CD8-positive, alpha-beta memory T cell (primary cell): Measurements from ENCODE around the gene MPP3. TPM values are rescaled to one million over a fixed set of nuclear protein-coding genes. Genes with fewer than 3 reads are reported as not detected.
"Not testable (repeated sequence)": the region's sequence is repeated elsewhere in the genome, so short reads cannot be mapped to it uniquely, and the experiment has no call there.

Experiments used
- CTCF ChIA-PET: fragments of 350-600 bp; sonication (Branson Sonifier 250); formaldehyde crosslinking; loops from one replicate; lab custom pipeline; 2021; ENCODE audit warnings: antibody characterized with exemption; lab: Charles Lee
- POLR2A ChIA-PET: fragments of 350-600 bp; sonication (Branson Sonifier 250); formaldehyde crosslinking; loops from one replicate; lab custom pipeline; 2021; ENCODE audit warnings: antibody characterized with exemption; lab: Charles Lee
- DNase-seq, 5 donors: peaks; one replicate each; pipeline versions ENCODE4 v3.0.0 to v3.0.0-alpha.2; 2020 to 2022; ENCODE audit warnings: mixed read lengths in 1 of 5
- H3K27ac ChIP-seq: one replicate; pipeline ENCODE4 v1.7.0; 2013; ENCODE audit warnings: low read depth, mild to moderate bottlenecking, low read length, moderate library complexity
- H3K27me3 ChIP-seq: 2 replicates; pipeline ENCODE4 v1.7.0; 2013; ENCODE audit warnings: low read length, mild to moderate bottlenecking; ENCODE audit not compliant: insufficient read depth, poor library complexity, severe bottlenecking
- H3K36me3 ChIP-seq: 2 replicates; pipeline ENCODE4 v1.7.0; 2013; ENCODE audit warnings: mild to moderate bottlenecking, low read length, moderate library complexity; ENCODE audit not compliant: insufficient read depth
- H3K4me1 ChIP-seq: 2 replicates; pipeline ENCODE4 v1.7.0; 2013; ENCODE audit warnings: mild to moderate bottlenecking, low read length, moderate library complexity; ENCODE audit not compliant: insufficient read depth
- H3K4me3 ChIP-seq: 2 replicates; pipeline ENCODE4 v1.7.0; 2013; ENCODE audit warnings: mild to moderate bottlenecking, low read length
- H3K9me3 ChIP-seq: 2 replicates; pipeline ENCODE4 v1.7.0; 2013; ENCODE audit warnings: mild to moderate bottlenecking, low read length
- H3K27ac Mint-ChIP-seq, 8 donors: one replicate each; pipeline ENCODE4 v1.8.0; 2020 to 2021; ENCODE audit warnings: mixed read lengths in 8 of 8, mild to moderate bottlenecking in 6 of 8, inconsistent platforms in 3 of 8, moderate library complexity in 3 of 8
- H3K27me3 Mint-ChIP-seq, 2 donors: one replicate each; pipeline ENCODE4 v1.8.0; 2020 to 2021; ENCODE audit warnings: mixed read lengths in 2 of 2, mild to moderate bottlenecking in 1 of 2, moderate library complexity in 1 of 2
- H3K36me3 Mint-ChIP-seq, 3 donors: one replicate each; pipeline ENCODE4 v1.8.0; 2020 to 2021; ENCODE audit warnings: mixed read lengths in 3 of 3, inconsistent platforms in 1 of 3, mild to moderate bottlenecking in 1 of 3
- H3K4me1 Mint-ChIP-seq, 3 donors: one replicate each; pipeline ENCODE4 v1.8.0; 2020 to 2021; ENCODE audit warnings: mixed read lengths in 3 of 3, inconsistent platforms in 1 of 3, mild to moderate bottlenecking in 1 of 3
- H3K4me3 Mint-ChIP-seq, 7 donors: one replicate each; pipeline ENCODE4 v1.8.0; 2020 to 2021; ENCODE audit warnings: mixed read lengths in 7 of 7, mild to moderate bottlenecking in 6 of 7, moderate library complexity in 4 of 7, inconsistent platforms in 2 of 7
- H3K9me3 Mint-ChIP-seq, 5 donors: one replicate each; pipeline ENCODE4 v1.8.0; 2020 to 2022; ENCODE audit warnings: mixed read lengths in 5 of 5, mild to moderate bottlenecking in 3 of 5, moderate library complexity in 2 of 5, inconsistent platforms in 1 of 5
- polyA plus RNA-seq: library from polyadenylated mRNA; unstranded; fragments of 300-500 nt; fragmentation: Illumina TruSeq; gene quantifications from one replicate; pipeline ENCODE4 v1.2.3, GENCODE V29; 2021
- total RNA-seq, 2 experiments: library from RNA; stranded (reverse); gene quantifications; one replicate each; pipeline ENCODE4 v1.2.3, GENCODE V29; 2021

The MPP3 gene
- total and polyA plus RNA-seq, 3 experiments from 2014 or later, result 0.15 TPM; not detected in 2

- H3K4me1 Mint-ChIP-seq, H3K4me1 ChIP-seq, H3K36me3 ChIP-seq, H3K9me3 Mint-ChIP-seq, H3K36me3 Mint-ChIP-seq, CTCF ChIA-PET, H3K27ac ChIP-seq, DNase-seq, H3K9me3 ChIP-seq, H3K4me3 Mint-ChIP-seq, H3K27me3 ChIP-seq, H3K4me3 ChIP-seq, H3K27ac Mint-ChIP-seq, POLR2A ChIA-PET: not testable (repeated sequence)
- H3K27me3 Mint-ChIP-seq, result peaks cover 16 to 51% of the 10 kb centered on the region in 2 donors
Observed at GRCh38 chr17:43792668-43793067, 40.3 kb downstream of the MPP3 start.

DNA sequence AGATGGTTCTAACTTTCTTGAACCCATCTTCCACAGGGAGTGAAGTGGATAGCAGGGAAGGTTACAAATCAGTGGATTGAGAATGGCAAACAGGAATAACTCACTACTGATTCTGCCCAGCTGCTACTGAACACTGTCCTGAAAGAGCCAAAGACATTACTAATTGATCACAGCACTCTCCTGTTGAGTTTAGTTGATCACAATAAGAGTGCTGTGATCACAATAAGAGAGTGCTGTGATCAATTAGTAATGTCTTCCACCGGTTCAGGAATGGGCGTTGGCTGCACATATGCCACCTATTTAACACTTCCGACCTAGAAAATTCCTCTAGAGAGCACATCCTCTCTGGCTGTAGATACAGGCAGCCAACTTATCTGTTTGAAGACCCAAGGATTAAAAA, 41.4 kb downstream of the MPP3 start:
- no peak overlapping the region for H3K27ac ChIP-seq
- no peaks in the 10 kb centered on the region for H3K36me3 Mint-ChIP-seq
- H3K4me1 ChIP-seq, result no peaks in the 10 kb centered on the region
- H3K27me3 Mint-ChIP-seq, result peaks cover 16 to 43% of the 10 kb centered on the region in 2 donors
- H3K27ac Mint-ChIP-seq, result no peak overlapping the region
- CTCF ChIA-PET, result no interaction called here
- peaks cover 6 to 9% (median 9%) of the 10 kb centered on the region in 3 donors for H3K4me1 Mint-ChIP-seq
- H3K4me3 Mint-ChIP-seq, result no peak overlapping the region
- H3K27me3 ChIP-seq, result no peaks in the 10 kb centered on the region
- H3K9me3 ChIP-seq, result no peaks in the 10 kb centered on the region
- no peaks in the 10 kb centered on the region for H3K36me3 ChIP-seq
- H3K9me3 Mint-ChIP-seq, result no peaks in the 10 kb centered on the region
- POLR2A ChIA-PET, result no interaction called here
- H3K4me3 ChIP-seq, result no peak overlapping the region
- DNase-seq, result no peak

GRCh38 chr17:43790311-43790940, 42.5 kb downstream of the MPP3 start:
- POLR2A ChIA-PET, result no interaction called here

DNA sequence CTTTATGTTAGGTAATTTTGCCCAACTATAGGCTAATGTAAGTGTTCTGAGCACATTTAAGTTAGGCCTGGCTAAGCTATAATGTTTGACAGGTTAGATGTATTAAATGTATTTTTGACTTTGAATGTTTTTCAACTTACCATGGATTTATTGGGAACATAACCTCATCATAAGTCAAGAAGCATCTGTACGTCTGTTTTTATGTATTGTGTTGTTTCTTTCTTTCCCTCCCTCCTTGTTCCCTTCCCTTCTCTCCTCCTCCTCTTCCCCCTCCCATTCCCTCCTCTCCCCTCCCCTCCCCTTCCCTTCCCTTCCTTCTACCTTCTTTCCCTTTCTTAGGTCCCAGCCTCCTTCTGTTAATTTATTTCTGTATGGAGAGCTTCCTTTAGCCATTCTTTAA, 43.5 kb downstream of the MPP3 start:
- no peaks in the 10 kb centered on the region for H3K36me3 ChIP-seq
- POLR2A ChIA-PET, result no interaction called here

More at GRCh38 chr17:43790311-43790940, 42.5 kb downstream of the MPP3 start:
- Mint-ChIP-seq H3K4me1 (peaks cover 6 to 9% (median 9%) of the 10 kb centered on the region in 3 donors), H3K4me3 (no peak overlapping the region), H3K36me3 (no peaks in the 10 kb centered on the region), H3K27ac (no peak overlapping the region), H3K27me3 (peaks cover 16 to 35% of the 10 kb centered on the region in 2 donors), H3K9me3 (no peaks in the 10 kb centered on the region)
- no peaks in the 10 kb centered on the region for H3K4me1 ChIP-seq
- DNase-seq, result no peak
- H3K9me3 ChIP-seq, result no peaks in the 10 kb centered on the region
- H3K36me3 ChIP-seq, result no peaks in the 10 kb centered on the region
- H3K27me3 ChIP-seq, result no peaks in the 10 kb centered on the region
- H3K4me3 ChIP-seq, result no peak overlapping the region
- H3K27ac ChIP-seq, result no peak overlapping the region
- CTCF ChIA-PET, result no interaction called here

GRCh38 chr17:43788540-43788939, 44.4 kb downstream of the MPP3 start:
- Mint-ChIP-seq H3K27ac (no peak overlapping the region), H3K4me1 (peaks cover 6 to 9% (median 9%) of the 10 kb centered on the region in 3 donors), H3K27me3 (peaks cover 14 to 38% of the 10 kb centered on the region in 2 donors), H3K36me3 (no peaks in the 10 kb centered on the region), H3K9me3 (no peaks in the 10 kb centered on the region), H3K4me3 (no peak overlapping the region)
- DNase-seq, result no peak
- CTCF ChIA-PET, result no interaction called here
- no peaks in the 10 kb centered on the region for H3K9me3 ChIP-seq
- POLR2A ChIA-PET, result no interaction called here
- H3K27ac ChIP-seq, result no peak overlapping the region
- H3K27me3 ChIP-seq, result peaks cover 2% of the 10 kb centered on the region
- H3K4me3 ChIP-seq, result no peak overlapping the region
- H3K36me3 ChIP-seq, result no peaks in the 10 kb centered on the region
- no peaks in the 10 kb centered on the region for H3K4me1 ChIP-seq

More for the DNA sequence above, 43.5 kb downstream of the MPP3 start:
- H3K27ac Mint-ChIP-seq, result no peak overlapping the region
- H3K9me3 ChIP-seq, result no peaks in the 10 kb centered on the region
- H3K4me1 ChIP-seq, result no peaks in the 10 kb centered on the region
- H3K36me3 Mint-ChIP-seq, result no peaks in the 10 kb centered on the region
- no peaks in the 10 kb centered on the region for H3K27me3 ChIP-seq
- no peaks in the 10 kb centered on the region for H3K9me3 Mint-ChIP-seq
- no peak for DNase-seq
- no peak overlapping the region for H3K4me3 ChIP-seq
- CTCF ChIA-PET, result no interaction called here
- H3K27me3 Mint-ChIP-seq, result peaks cover 9 to 35% of the 10 kb centered on the region in 2 donors
- H3K4me1 Mint-ChIP-seq, result peaks cover 6 to 9% (median 9%) of the 10 kb centered on the region in 3 donors
- H3K27ac ChIP-seq, result no peak overlapping the region
- no peak overlapping the region for H3K4me3 Mint-ChIP-seq

- H3K27me3 Mint-ChIP-seq, result peaks cover 14 to 40% of the 10 kb centered on the region in 2 donors
- Histone ChIP-seq H3K27me3 (peaks cover 7% of the 10 kb centered on the region), H3K4me1 (no peaks in the 10 kb centered on the region), H3K4me3 (no peak overlapping the region), H3K27ac (no peak overlapping the region), H3K9me3 (no peaks in the 10 kb centered on the region), H3K36me3 (no peaks in the 10 kb centered on the region)
- H3K27ac Mint-ChIP-seq, result no peak overlapping the region
- peaks cover 6 to 9% (median 9%) of the 10 kb centered on the region in 3 donors for H3K4me1 Mint-ChIP-seq
- no peaks in the 10 kb centered on the region for H3K36me3 Mint-ChIP-seq
- ChIA-PET CTCF (interaction anchor here (0.9 kb wide), 1 partner anchor 20 kb away, joined by 3 read pairs; no protein-coding TSS in a partner anchor), POLR2A (no interaction called here)
- H3K4me3 Mint-ChIP-seq, result no peak overlapping the region
- no peak for DNase-seq
- H3K9me3 Mint-ChIP-seq, result no peaks in the 10 kb centered on the region
Observed at GRCh38 chr17:43787728-43788127, 45.2 kb downstream of the MPP3 start.

- no peak for DNase-seq
- peaks cover under 1% of the 10 kb centered on the region for H3K4me1 ChIP-seq
- no peaks in the 10 kb centered on the region for H3K9me3 ChIP-seq
- ChIA-PET CTCF (interaction anchor here (1.7 kb wide), 1 partner anchor 90 kb away, joined by 4 read pairs; no protein-coding TSS in a partner anchor), POLR2A (no interaction called here)
- H3K27me3 ChIP-seq, result peaks cover 20% of the 10 kb centered on the region
- H3K27ac Mint-ChIP-seq, result no peak overlapping the region
- H3K36me3 ChIP-seq, result no peaks in the 10 kb centered on the region
- H3K4me3 ChIP-seq, result no peak overlapping the region
- H3K9me3 Mint-ChIP-seq, result no peaks in the 10 kb centered on the region
- H3K27me3 Mint-ChIP-seq, result peaks cover 11 to 42% of the 10 kb centered on the region in 2 donors
- H3K4me1 Mint-ChIP-seq, result peaks cover 2 to 6% (median 2%) of the 10 kb centered on the region in 3 donors
- no peak overlapping the region for H3K4me3 Mint-ChIP-seq
- no peak overlapping the region for H3K27ac ChIP-seq
- H3K36me3 Mint-ChIP-seq, result no peaks in the 10 kb centered on the region
Observed at GRCh38 chr17:43784628-43785101, 48.3 kb downstream of the MPP3 start.

GRCh38 chr17:43784068-43784467, 48.9 kb downstream of the MPP3 start:
- H3K4me3 Mint-ChIP-seq, result no peak overlapping the region
- no peak overlapping the region for H3K27ac ChIP-seq
- ChIA-PET CTCF (no interaction called here), POLR2A (no interaction called here)
- H3K27me3 Mint-ChIP-seq, result peaks cover 10 to 39% of the 10 kb centered on the region in 2 donors
- H3K4me3 ChIP-seq, result no peak overlapping the region
- no peaks in the 10 kb centered on the region for H3K9me3 ChIP-seq
- no peaks in the 10 kb centered on the region for H3K9me3 Mint-ChIP-seq
- H3K4me1 Mint-ChIP-seq, result peaks cover 6 to 11% (median 8%) of the 10 kb centered on the region in 3 donors
- peaks cover 20% of the 10 kb centered on the region for H3K27me3 ChIP-seq
- peaks cover 0 to under 1% (median 0%) of the 10 kb centered on the region in 3 donors for H3K36me3 Mint-ChIP-seq
- H3K36me3 ChIP-seq, result no peaks in the 10 kb centered on the region
- H3K4me1 ChIP-seq, result peaks cover 6% of the 10 kb centered on the region
- DNase-seq, result no peak
- no peak overlapping the region for H3K27ac Mint-ChIP-seq
